Measurements from ENCODE around the gene RALGAPB.

DNA sequence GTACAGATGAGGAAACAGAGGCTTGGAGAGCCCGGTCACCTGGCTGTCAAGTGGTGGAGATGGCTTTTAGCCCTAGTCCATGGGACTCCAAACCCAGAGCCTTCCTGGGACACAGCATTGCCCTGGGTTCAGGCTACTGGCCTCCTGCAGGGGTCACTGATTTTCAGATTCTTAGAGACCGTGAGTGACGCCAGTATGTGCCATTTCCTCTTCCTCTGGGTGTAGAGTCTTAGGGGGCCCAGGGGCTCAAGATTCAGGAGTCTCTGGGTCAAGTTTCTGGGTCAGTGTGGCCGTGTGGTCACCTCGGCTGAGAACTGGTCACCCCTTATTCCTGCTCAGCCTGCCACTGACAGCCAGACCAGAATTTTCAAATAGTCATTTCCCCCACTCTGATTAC lies 129.5 kb downstream of the RALGAPB start:
- TF ChIP-seq GATA2 (IDR thresholded peaks at IDR 0.05; ENCODE audit: low read depth, low read length), result no peak
- TF ChIP-seq GATA3 (IDR thresholded peaks at IDR 0.05; ENCODE audit: low read depth, low read length), result no peak
